GM21825 (cell line): ENCODE measurements around the gene DMD.

Experiments used
- ATAC-seq: cut with Tn5 transposase; IDR thresholded peaks from one replicate; pipeline ENCODE4 v1.9.1; 2021; ENCODE audit warnings: mild to moderate bottlenecking, moderate library complexity; ENCODE audit not compliant: unreplicated experiment

The DMD gene

GRCh38 chrX:31807165-31807564 lies 1404.2 kb downstream of the DMD start:
- no peak for ATAC-seq

- ATAC-seq: no peak
Observed at GRCh38 chrX:31805781-31806180, 1405.6 kb downstream of the DMD start.

GRCh38 chrX:31800219-31800618 lies 1411.1 kb downstream of the DMD start:
- no peak for ATAC-seq

GRCh38 chrX:31796624-31797023 lies 1414.7 kb downstream of the DMD start:
- ATAC-seq: no peak

GRCh38 chrX:31747411-31747810 lies 1463.9 kb downstream of the DMD start:
- no peak for ATAC-seq

GRCh38 chrX:31743004-31743403 lies 1468.3 kb downstream of the DMD start:
- no peak for ATAC-seq

- no peak for ATAC-seq
Observed at GRCh38 chrX:31717474-31717873, 1493.9 kb downstream of the DMD start.

GRCh38 chrX:31715675-31716074 lies 1495.7 kb downstream of the DMD start:
- no peak for ATAC-seq

- no peak for ATAC-seq
Observed at GRCh38 chrX:31714797-31715196, 1496.6 kb downstream of the DMD start.

- no peak for ATAC-seq
Observed at GRCh38 chrX:31713120-31713519, 1498.2 kb downstream of the DMD start.

- no peak for ATAC-seq
Observed at GRCh38 chrX:31711166-31711565, 1500.2 kb downstream of the DMD start.

- ATAC-seq: no peak
Observed at GRCh38 chrX:31708116-31708515, 1503.2 kb downstream of the DMD start.

- no peak for ATAC-seq
Observed at GRCh38 chrX:31706466-31706865, 1504.9 kb downstream of the DMD start.

- no peak for ATAC-seq
Observed at GRCh38 chrX:31705816-31706215, 1505.5 kb downstream of the DMD start.

GRCh38 chrX:31704938-31705337 lies 1506.4 kb downstream of the DMD start:
- no peak for ATAC-seq

GRCh38 chrX:31702222-31702621 lies 1509.1 kb downstream of the DMD start:
- no peak for ATAC-seq

- no peak for ATAC-seq
Observed at GRCh38 chrX:31697294-31697916, 1513.9 kb downstream of the DMD start.

GRCh38 chrX:31679861-31680260 lies 1531.5 kb downstream of the DMD start:
- no peak for ATAC-seq

GRCh38 chrX:31670245-31670644 lies 1541.1 kb downstream of the DMD start:
- no peak for ATAC-seq

GRCh38 chrX:31665454-31665853 lies 1545.9 kb downstream of the DMD start:
- ATAC-seq: no peak

- no peak for ATAC-seq
Observed at GRCh38 chrX:31663172-31663571, 1548.2 kb downstream of the DMD start.

- ATAC-seq: no peak
Observed at GRCh38 chrX:31661280-31661810, 1550.0 kb downstream of the DMD start.

GRCh38 chrX:31658360-31658759 lies 1553.0 kb downstream of the DMD start:
- no peak for ATAC-seq
